22Rv1 (cell line): ENCODE data around the gene LCN9.

Experiments used
- H3K27ac ChIP-seq: fragments of 450-650 bp; 2 replicates; pipeline ENCODE4 v1.5.1; 2017
- CTCF ChIP-seq: fragments of 450-650 bp; IDR thresholded peaks from 2 replicates; pipeline ENCODE4 v1.5.1; 2017; ENCODE audit warnings: mild to moderate bottlenecking
- ZFX ChIP-seq: fragments of 450-650 bp; IDR thresholded peaks from 2 replicates; pipeline ENCODE4 v1.6.1; 2017; ENCODE audit warnings: antibody characterized with exemption, borderline replicate concordance

Gene LCN9

GRCh38 chr9:135714242-135715055, 51.3 kb downstream of the LCN9 start:
- H3K27ac ChIP-seq, result no peak overlapping the region
- TF ChIP-seq ZFX, result no peak
- no peak for TF ChIP-seq CTCF

- H3K27ac ChIP-seq, result no peak overlapping the region
- TF ChIP-seq CTCF (no peak), ZFX (no peak)
Observed at GRCh38 chr9:135715056-135715595, 52.0 kb downstream of the LCN9 start.

- H3K27ac ChIP-seq, result no peak overlapping the region
- TF ChIP-seq CTCF, result no peak
- no peak for TF ChIP-seq ZFX
Observed at GRCh38 chr9:135716045-135716444, 52.9 kb downstream of the LCN9 start.
